ENCODE results near the gene SRPK3.

DNA sequence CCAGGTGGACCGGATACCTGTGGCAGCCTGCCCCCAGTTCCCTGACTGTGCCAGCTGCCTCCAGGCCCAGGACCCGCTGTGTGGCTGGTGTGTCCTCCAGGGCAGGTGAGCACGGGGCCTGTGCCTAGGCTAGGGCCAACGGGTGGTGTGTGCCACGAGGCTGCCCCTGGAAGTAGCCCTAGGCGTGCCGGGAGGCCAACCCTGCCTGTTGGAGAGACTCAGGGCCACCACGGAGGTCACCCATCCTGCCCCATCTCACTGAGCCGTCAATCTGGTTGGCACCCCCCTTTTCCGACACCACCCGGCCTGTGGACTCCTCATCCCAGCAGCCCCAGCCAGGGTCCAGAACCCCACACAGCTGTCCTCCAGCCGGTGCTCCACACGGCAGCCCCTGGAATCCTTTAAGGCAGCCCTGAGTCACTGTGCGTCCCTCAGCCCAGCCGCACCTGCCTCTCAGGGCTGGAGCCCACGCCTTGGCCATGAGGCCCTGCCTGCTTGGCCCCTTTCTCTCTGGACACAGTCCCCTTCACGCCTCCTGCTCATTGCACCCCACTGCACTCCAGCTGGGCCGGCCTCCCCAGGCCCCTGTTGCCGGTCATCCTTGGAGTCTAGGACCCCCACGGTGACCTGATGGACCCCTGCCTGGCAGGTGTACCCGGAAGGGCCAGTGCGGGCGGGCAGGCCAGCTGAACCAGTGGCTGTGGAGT lies 11.5 kb upstream of the SRPK3 start:
- TF ChIP-seq CTCF (conservative IDR thresholded peaks at IDR 0.05) (no peak), ZFX (IDR thresholded peaks at IDR 0.05) (no peak)
